Activated naive CD8-positive, alpha-beta T cell treated with anti-CD3 and anti-CD28 coated beads, Interleukin-2, amount 50 U/mL, for 24 hours (primary cell): ENCODE measurements around the gene ATP6V0C.

Source experiments
- ATAC-seq: fragments of 150-1000 bp; cut with Tn5 transposase; one replicate; pipeline ENCODE4 v1.10.0; 2021
- DNase-seq: peaks from one replicate; pipeline ENCODE4 v3.0.0; 2021
- H3K27ac Mint-ChIP-seq: one replicate; pipeline ENCODE4 v1.8.0; 2021; ENCODE audit warnings: mild to moderate bottlenecking, mixed read lengths
- H3K27me3 Mint-ChIP-seq: one replicate; pipeline ENCODE4 v1.8.0; 2021; ENCODE audit warnings: mixed read lengths
- H3K36me3 Mint-ChIP-seq: one replicate; pipeline ENCODE4 v1.8.0; 2021; ENCODE audit warnings: low read depth, mixed read lengths
- H3K4me1 Mint-ChIP-seq: one replicate; pipeline ENCODE4 v1.8.0; 2021; ENCODE audit warnings: mixed read lengths
- H3K4me3 Mint-ChIP-seq: one replicate; pipeline ENCODE4 v1.8.0; 2021; ENCODE audit warnings: mild to moderate bottlenecking, moderate library complexity, mixed read lengths
- H3K9me3 Mint-ChIP-seq: one replicate; pipeline ENCODE4 v1.8.0; 2021; ENCODE audit warnings: mixed read lengths

The ATP6V0C gene

GRCh38 chr16:2519711-2520080 lies 5.9 kb downstream of the ATP6V0C start:
- ATAC-seq (no peak), DNase-seq (no peak)
- no peaks in the 10 kb centered on the region for H3K9me3 Mint-ChIP-seq
- peaks cover 55% of the 10 kb centered on the region for H3K4me1 Mint-ChIP-seq
- peak overlapping the region; percentile 79 for H3K27ac Mint-ChIP-seq
- H3K27me3 Mint-ChIP-seq = no peaks in the 10 kb centered on the region
- peaks cover 22% of the 10 kb centered on the region for H3K36me3 Mint-ChIP-seq
- H3K4me3 Mint-ChIP-seq = peak overlapping the region; percentile 70

- Mint-ChIP-seq H3K4me1 (peaks cover 50% of the 10 kb centered on the region), H3K36me3 (peaks cover 24% of the 10 kb centered on the region)
- ATAC-seq = peak; percentile 67
These were observed 6.5 kb downstream of the ATP6V0C start, which contains the start of gene AMDHD2 for GRCh38 chr16:2520097-2520783. AMDHD2 (plus strand) TSS chr16:2520371; CDS start chr16:2520459, 88 bp downstream.

GRCh38 chr16:2520784-2521531 lies 7.2 kb downstream of the ATP6V0C start:
- peaks cover 21% of the 10 kb centered on the region for H3K36me3 Mint-ChIP-seq
- peak; percentile 56 for DNase-seq
- ATAC-seq = peak; percentile 41
- peaks cover 43% of the 10 kb centered on the region for H3K4me1 Mint-ChIP-seq
- H3K27ac Mint-ChIP-seq = peak overlapping the region; percentile 89
- H3K4me3 Mint-ChIP-seq = peak overlapping the region; percentile 79
- no peaks in the 10 kb centered on the region for H3K9me3 Mint-ChIP-seq
- H3K27me3 Mint-ChIP-seq = no peaks in the 10 kb centered on the region

More at GRCh38 chr16:2520097-2520783, 6.5 kb downstream of the ATP6V0C start, which contains the start of gene AMDHD2:
- peak; percentile 92 for DNase-seq
- peak within 1 kb of the TSS; percentile 79 for H3K4me3 Mint-ChIP-seq
- H3K27ac Mint-ChIP-seq = peak within 1 kb of the TSS; percentile 89
- H3K27me3 Mint-ChIP-seq = no peaks in the 10 kb centered on the region
- H3K9me3 Mint-ChIP-seq = no peaks in the 10 kb centered on the region

- Mint-ChIP-seq H3K27ac (no peak overlapping the region), H3K9me3 (no peaks in the 10 kb centered on the region), H3K36me3 (peaks cover 13% of the 10 kb centered on the region), H3K4me3 (no peak overlapping the region), H3K27me3 (no peaks in the 10 kb centered on the region), H3K4me1 (peaks cover 19% of the 10 kb centered on the region)
- ATAC-seq (no peak), DNase-seq (no peak)
These were observed 10.1 kb downstream of the ATP6V0C start for GRCh38 chr16:2523801-2524231.

- Mint-ChIP-seq H3K4me1 (peaks cover 15% of the 10 kb centered on the region), H3K4me3 (no peak overlapping the region), H3K27me3 (no peaks in the 10 kb centered on the region), H3K27ac (no peak overlapping the region), H3K36me3 (peaks cover 13% of the 10 kb centered on the region), H3K9me3 (no peaks in the 10 kb centered on the region)
- no peak for DNase-seq
- ATAC-seq = no peak
These were observed 10.7 kb downstream of the ATP6V0C start for GRCh38 chr16:2524339-2524938.

GRCh38 chr16:2526135-2526534 lies 12.4 kb downstream of the ATP6V0C start:
- no peak for DNase-seq
- Mint-ChIP-seq H3K4me3 (no peak overlapping the region), H3K36me3 (peaks cover 11% of the 10 kb centered on the region), H3K4me1 (peaks cover 9% of the 10 kb centered on the region), H3K27me3 (no peaks in the 10 kb centered on the region), H3K9me3 (no peaks in the 10 kb centered on the region), H3K27ac (no peak overlapping the region)
- ATAC-seq = no peak

- Mint-ChIP-seq H3K9me3 (no peaks in the 10 kb centered on the region), H3K27me3 (no peaks in the 10 kb centered on the region), H3K4me3 (no peak overlapping the region), H3K27ac (no peak overlapping the region), H3K4me1 (peaks cover 11% of the 10 kb centered on the region), H3K36me3 (peaks cover 10% of the 10 kb centered on the region)
- DNase-seq (no peak), ATAC-seq (no peak)
These were observed 13.5 kb downstream of the ATP6V0C start for GRCh38 chr16:2527071-2527783.

- DNase-seq (no peak), ATAC-seq (no peak)
- Mint-ChIP-seq H3K36me3 (peaks cover 10% of the 10 kb centered on the region), H3K27ac (no peak overlapping the region), H3K4me3 (no peak overlapping the region), H3K27me3 (no peaks in the 10 kb centered on the region), H3K9me3 (no peaks in the 10 kb centered on the region), H3K4me1 (peaks cover 15% of the 10 kb centered on the region)
These were observed 14.0 kb downstream of the ATP6V0C start for GRCh38 chr16:2527784-2528100.

- no peak overlapping the region for H3K4me3 Mint-ChIP-seq
- peaks cover 10% of the 10 kb centered on the region for H3K36me3 Mint-ChIP-seq
- no peak overlapping the region for H3K27ac Mint-ChIP-seq
- no peaks in the 10 kb centered on the region for H3K27me3 Mint-ChIP-seq
- ATAC-seq = no peak
- H3K9me3 Mint-ChIP-seq = no peaks in the 10 kb centered on the region
- DNase-seq = no peak
- peaks cover 18% of the 10 kb centered on the region for H3K4me1 Mint-ChIP-seq
These were observed 14.7 kb downstream of the ATP6V0C start for GRCh38 chr16:2528161-2529060.

- Mint-ChIP-seq H3K27me3 (no peaks in the 10 kb centered on the region), H3K4me3 (no peak overlapping the region), H3K36me3 (peaks cover 8% of the 10 kb centered on the region), H3K27ac (no peak overlapping the region), H3K9me3 (no peaks in the 10 kb centered on the region), H3K4me1 (peaks cover 18% of the 10 kb centered on the region)
- DNase-seq (no peak), ATAC-seq (no peak)
These were observed 15.5 kb downstream of the ATP6V0C start for GRCh38 chr16:2529061-2529931.

GRCh38 chr16:2529961-2530628 lies 16.3 kb downstream of the ATP6V0C start:
- H3K4me1 Mint-ChIP-seq = peaks cover 18% of the 10 kb centered on the region
- DNase-seq (no peak), ATAC-seq (no peak)
- no peak overlapping the region for H3K4me3 Mint-ChIP-seq
- H3K9me3 Mint-ChIP-seq = no peaks in the 10 kb centered on the region
- peaks cover 2% of the 10 kb centered on the region for H3K36me3 Mint-ChIP-seq
- H3K27ac Mint-ChIP-seq = peak overlapping the region; percentile 39
- H3K27me3 Mint-ChIP-seq = no peaks in the 10 kb centered on the region

- peaks cover 2% of the 10 kb centered on the region for H3K36me3 Mint-ChIP-seq
- no peak for DNase-seq
- H3K9me3 Mint-ChIP-seq = no peaks in the 10 kb centered on the region
- peaks cover 18% of the 10 kb centered on the region for H3K4me1 Mint-ChIP-seq
- no peak for ATAC-seq
- H3K4me3 Mint-ChIP-seq = no peak overlapping the region
- H3K27ac Mint-ChIP-seq = peak overlapping the region; percentile 39
- no peaks in the 10 kb centered on the region for H3K27me3 Mint-ChIP-seq
These were observed 17.0 kb downstream of the ATP6V0C start for GRCh38 chr16:2530629-2531318.
